ENCODE results near the gene TF. TPM values are rescaled to one million over a fixed set of nuclear protein-coding genes. Genes with fewer than 3 reads are reported as not detected.

TF gene
- polyA plus RNA-seq, 1 experiment, result 0.15 TPM

- CTCF ChIA-PET, result no interaction called here
- peaks cover 2% of the 10 kb centered on the region for H3K27me3 ChIP-seq (ENCODE audit: control insufficient read depth, insufficient read depth, low read length)
- TF ChIP-seq, protein P1, sequence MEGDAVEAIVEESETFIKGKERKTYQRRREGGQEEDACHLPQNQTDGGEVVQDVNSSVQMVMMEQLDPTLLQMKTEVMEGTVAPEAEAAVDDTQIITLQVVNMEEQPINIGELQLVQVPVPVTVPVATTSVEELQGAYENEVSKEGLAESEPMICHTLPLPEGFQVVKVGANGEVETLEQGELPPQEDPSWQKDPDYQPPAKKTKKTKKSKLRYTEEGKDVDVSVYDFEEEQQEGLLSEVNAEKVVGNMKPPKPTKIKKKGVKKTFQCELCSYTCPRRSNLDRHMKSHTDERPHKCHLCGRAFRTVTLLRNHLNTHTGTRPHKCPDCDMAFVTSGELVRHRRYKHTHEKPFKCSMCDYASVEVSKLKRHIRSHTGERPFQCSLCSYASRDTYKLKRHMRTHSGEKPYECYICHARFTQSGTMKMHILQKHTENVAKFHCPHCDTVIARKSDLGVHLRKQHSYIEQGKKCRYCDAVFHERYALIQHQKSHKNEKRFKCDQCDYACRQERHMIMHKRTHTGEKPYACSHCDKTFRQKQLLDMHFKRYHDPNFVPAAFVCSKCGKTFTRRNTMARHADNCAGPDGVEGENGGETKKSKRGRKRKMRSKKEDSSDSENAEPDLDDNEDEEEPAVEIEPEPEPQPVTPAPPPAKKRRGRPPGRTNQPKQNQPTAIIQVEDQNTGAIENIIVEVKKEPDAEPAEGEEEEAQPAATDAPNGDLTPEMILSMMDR (IDR thresholded peaks at IDR 0.05; ENCODE audit: low read depth, low read length), result no peak
- no peaks in the 10 kb centered on the region for H3K9me3 ChIP-seq (ENCODE audit: control insufficient read depth, insufficient read depth, low read length)
- H3K4me3 ChIP-seq (ENCODE audit: low read depth, low read length), result no peak overlapping the region
- no peak for DNase-seq (ENCODE audit: low read depth, low spot score)
- no peak overlapping the region for H3K27ac ChIP-seq (ENCODE audit: low read depth, low read length)
- POLR2A ChIA-PET, result no interaction called here
Measured at GRCh38 chr3:133834621-133835417, 88.6 kb downstream of the TF start.

DNA sequence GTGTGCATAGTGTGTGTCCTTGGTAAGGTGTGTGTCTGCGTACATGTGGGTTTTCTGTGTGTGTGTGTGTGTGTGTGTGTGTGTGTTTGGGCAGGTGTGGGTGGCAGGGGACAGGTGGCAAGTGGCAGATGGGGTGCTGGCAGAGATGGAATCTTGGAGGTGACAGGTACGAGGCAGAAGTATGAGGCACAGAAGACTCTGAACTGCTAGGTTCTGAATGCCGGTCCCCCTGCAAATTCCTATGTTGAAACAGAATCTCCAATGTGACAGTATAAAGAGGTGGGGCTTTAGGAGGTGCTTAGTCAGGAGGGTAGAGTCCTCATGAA lies 89.2 kb downstream of the TF start:
- no peaks in the 10 kb centered on the region for H3K9me3 ChIP-seq (ENCODE audit: control insufficient read depth, insufficient read depth, low read length)
- CTCF ChIA-PET, result no interaction called here
- H3K4me3 ChIP-seq (ENCODE audit: low read depth, low read length), result no peak overlapping the region
- H3K27me3 ChIP-seq (ENCODE audit: control insufficient read depth, insufficient read depth, low read length), result peaks cover 2% of the 10 kb centered on the region
- no peak overlapping the region for H3K27ac ChIP-seq (ENCODE audit: low read depth, low read length)
- TF ChIP-seq, protein P1 (IDR thresholded peaks at IDR 0.05; ENCODE audit: low read depth, low read length), result no peak
- no peak for DNase-seq (ENCODE audit: low read depth, low spot score)
- POLR2A ChIA-PET, result no interaction called here

DNA sequence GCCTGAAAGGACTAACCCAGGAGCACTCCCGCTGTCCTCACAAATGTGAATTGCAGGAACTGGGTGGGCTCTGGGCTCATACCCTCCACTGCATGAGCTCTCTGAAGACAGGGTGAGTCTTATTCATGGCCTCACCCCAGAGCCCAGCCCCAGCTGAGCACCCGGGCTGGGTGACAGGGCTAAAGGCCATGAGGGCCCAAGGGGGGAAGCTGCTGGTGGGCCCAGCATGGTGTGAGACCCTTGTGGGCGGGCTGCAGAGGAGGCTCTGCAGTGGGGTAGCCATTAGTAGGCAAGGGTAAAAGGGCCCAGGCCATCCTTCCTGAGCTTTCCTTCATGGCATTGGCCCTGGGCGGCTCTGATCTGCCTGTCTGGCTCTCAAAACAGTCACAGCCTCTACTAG lies 89.8 kb downstream of the TF start:
- H3K4me3 ChIP-seq (ENCODE audit: low read depth, low read length), result no peak overlapping the region
- H3K27me3 ChIP-seq (ENCODE audit: control insufficient read depth, insufficient read depth, low read length), result peaks cover 2% of the 10 kb centered on the region
- POLR2A ChIA-PET, result no interaction called here
- CTCF ChIA-PET, result no interaction called here
- TF ChIP-seq, protein P1 (IDR thresholded peaks at IDR 0.05; ENCODE audit: low read depth, low read length), result no peak
- no peak overlapping the region for H3K27ac ChIP-seq (ENCODE audit: low read depth, low read length)
- H3K9me3 ChIP-seq (ENCODE audit: control insufficient read depth, insufficient read depth, low read length), result no peaks in the 10 kb centered on the region
- DNase-seq (ENCODE audit: low read depth, low spot score), result no peak

GRCh38 chr3:133836497-133837158 lies 90.4 kb downstream of the TF start:
- DNase-seq (ENCODE audit: low read depth, low spot score), result no peak
- POLR2A ChIA-PET, result no interaction called here
- CTCF ChIA-PET, result no interaction called here
- Histone ChIP-seq H3K27ac (ENCODE audit: low read depth, low read length) (no peak overlapping the region), H3K27me3 (ENCODE audit: control insufficient read depth, insufficient read depth, low read length) (peaks cover 3% of the 10 kb centered on the region), H3K9me3 (ENCODE audit: control insufficient read depth, insufficient read depth, low read length) (no peaks in the 10 kb centered on the region), H3K4me3 (ENCODE audit: low read depth, low read length) (no peak overlapping the region)
- TF ChIP-seq, protein P1 (IDR thresholded peaks at IDR 0.05; ENCODE audit: low read depth, low read length), result no peak
